ENCODE results near the gene NAT8L.

Gene NAT8L

GRCh38 chr4:2073808-2074481, 14.8 kb downstream of the NAT8L start:
- in situ Hi-C loops (cut with MboI; ENCODE audit: low sequenced_read_pairs) = no loop called here

GRCh38 chr4:2074588-2074987, 15.5 kb downstream of the NAT8L start:
- in situ Hi-C loops (cut with MboI; ENCODE audit: low sequenced_read_pairs) = no loop called here

GRCh38 chr4:2075171-2075986, 16.3 kb downstream of the NAT8L start:
- in situ Hi-C loops (cut with MboI; ENCODE audit: low sequenced_read_pairs) = no loop called here

GRCh38 chr4:2075987-2076907, 17.1 kb downstream of the NAT8L start:
- in situ Hi-C loops (cut with MboI; ENCODE audit: low sequenced_read_pairs) = no loop called here

- in situ Hi-C loops (cut with MboI; ENCODE audit: low sequenced_read_pairs) = no loop called here
Observed at GRCh38 chr4:2076908-2077536, 17.9 kb downstream of the NAT8L start.

GRCh38 chr4:2077537-2078460, 18.7 kb downstream of the NAT8L start:
- in situ Hi-C loops (cut with MboI; ENCODE audit: low sequenced_read_pairs) = no loop called here

- in situ Hi-C loops (cut with MboI; ENCODE audit: low sequenced_read_pairs) = no loop called here
Observed at GRCh38 chr4:2078584-2078983, 19.5 kb downstream of the NAT8L start.

GRCh38 chr4:2079006-2079405, 19.9 kb downstream of the NAT8L start:
- in situ Hi-C loops (cut with MboI; ENCODE audit: low sequenced_read_pairs) = no loop called here

- in situ Hi-C loops (cut with MboI; ENCODE audit: low sequenced_read_pairs) = no loop called here
Observed at GRCh38 chr4:2079926-2080325, 20.8 kb downstream of the NAT8L start.

GRCh38 chr4:2080429-2081300, 21.5 kb downstream of the NAT8L start:
- in situ Hi-C loops (cut with MboI; ENCODE audit: low sequenced_read_pairs) = no loop called here

GRCh38 chr4:2081540-2081939, 22.4 kb downstream of the NAT8L start:
- in situ Hi-C loops (cut with MboI; ENCODE audit: low sequenced_read_pairs) = no loop called here

- in situ Hi-C loops (cut with MboI; ENCODE audit: low sequenced_read_pairs) = no loop called here
Observed at GRCh38 chr4:2082118-2082517, 23.0 kb downstream of the NAT8L start.

- in situ Hi-C loops (cut with MboI; ENCODE audit: low sequenced_read_pairs) = no loop called here
Observed at GRCh38 chr4:2082627-2083026, 23.5 kb downstream of the NAT8L start.

GRCh38 chr4:2083116-2083825, 24.1 kb downstream of the NAT8L start:
- in situ Hi-C loops (cut with MboI; ENCODE audit: low sequenced_read_pairs) = no loop called here

- in situ Hi-C loops (cut with MboI; ENCODE audit: low sequenced_read_pairs) = no loop called here
Observed at GRCh38 chr4:2083826-2084160, 24.7 kb downstream of the NAT8L start.

- in situ Hi-C loops (cut with MboI; ENCODE audit: low sequenced_read_pairs) = no loop called here
Observed at GRCh38 chr4:2084316-2084715, 25.2 kb downstream of the NAT8L start.

- in situ Hi-C loops (cut with MboI; ENCODE audit: low sequenced_read_pairs) = no loop called here
Observed at GRCh38 chr4:2085496-2085901, 26.4 kb downstream of the NAT8L start.

GRCh38 chr4:2087170-2087569, 28.0 kb downstream of the NAT8L start:
- in situ Hi-C loops (cut with MboI; ENCODE audit: low sequenced_read_pairs) = no loop called here

All from hTERT RPE-1 (cell line).